Measurements from ENCODE around the gene SOAT1. TPM values are rescaled to one million over a fixed set of nuclear protein-coding genes. Genes with fewer than 3 reads are reported as not detected.
"Not testable (repeated sequence)": the region's sequence is repeated elsewhere in the genome, so short reads cannot be mapped to it uniquely, and the experiment has no call there.

The SOAT1 gene
- total RNA-seq, 4 donors from 2014 or later = 7.5 to 12.4 (median 10.4) TPM

- H3K9me3 ChIP-seq = no peaks in the 10 kb centered on the region
- H3K27ac ChIP-seq = no peak overlapping the region
- H3K27me3 ChIP-seq = no peaks in the 10 kb centered on the region
- DNase-seq = no peak
- H3K4me1 ChIP-seq = no peaks in the 10 kb centered on the region
- no peak overlapping the region for H3K4me3 ChIP-seq
- TF ChIP-seq, protein P1, sequence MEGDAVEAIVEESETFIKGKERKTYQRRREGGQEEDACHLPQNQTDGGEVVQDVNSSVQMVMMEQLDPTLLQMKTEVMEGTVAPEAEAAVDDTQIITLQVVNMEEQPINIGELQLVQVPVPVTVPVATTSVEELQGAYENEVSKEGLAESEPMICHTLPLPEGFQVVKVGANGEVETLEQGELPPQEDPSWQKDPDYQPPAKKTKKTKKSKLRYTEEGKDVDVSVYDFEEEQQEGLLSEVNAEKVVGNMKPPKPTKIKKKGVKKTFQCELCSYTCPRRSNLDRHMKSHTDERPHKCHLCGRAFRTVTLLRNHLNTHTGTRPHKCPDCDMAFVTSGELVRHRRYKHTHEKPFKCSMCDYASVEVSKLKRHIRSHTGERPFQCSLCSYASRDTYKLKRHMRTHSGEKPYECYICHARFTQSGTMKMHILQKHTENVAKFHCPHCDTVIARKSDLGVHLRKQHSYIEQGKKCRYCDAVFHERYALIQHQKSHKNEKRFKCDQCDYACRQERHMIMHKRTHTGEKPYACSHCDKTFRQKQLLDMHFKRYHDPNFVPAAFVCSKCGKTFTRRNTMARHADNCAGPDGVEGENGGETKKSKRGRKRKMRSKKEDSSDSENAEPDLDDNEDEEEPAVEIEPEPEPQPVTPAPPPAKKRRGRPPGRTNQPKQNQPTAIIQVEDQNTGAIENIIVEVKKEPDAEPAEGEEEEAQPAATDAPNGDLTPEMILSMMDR (IDR thresholded peaks at IDR 0.05) = no peak
- TF ChIP-seq POLR2A (IDR thresholded peaks at IDR 0.05) = no peak
- no peaks in the 10 kb centered on the region for H3K36me3 ChIP-seq
Observed at GRCh38 chr1:179393721-179394120, 100.1 kb downstream of the SOAT1 start.

- H3K36me3 ChIP-seq, H3K9me3 ChIP-seq, H3K4me1 ChIP-seq, H3K27ac ChIP-seq, DNase-seq, H3K4me3 ChIP-seq, H3K27me3 ChIP-seq: not testable (repeated sequence)
Observed at GRCh38 chr1:179399399-179399798, 105.8 kb downstream of the SOAT1 start.

Small RNAs within 50 kb of the gene (small RNA-seq; reads per million reads assigned to genes)
- 0 reads per million in 2 donors for gene AL512326.2

Other genes with a start within 250 kb of the SOAT1 start
- 10 to 100 TPM; 19.2 to 42.9 (median 33.9) TPM for gene TOR3A, start 211.7 kb upstream of the SOAT1 start, total RNA-seq
- 10 to 100 TPM in 3 of 4 donors, 1 to 10 TPM in 1; 9.6 to 25.6 (median 12.1) TPM for gene ABL2, start 64.1 kb upstream of the SOAT1 start, total RNA-seq
- gene AXDND1, start 72.2 kb downstream of the SOAT1 start, total RNA-seq = under 1 TPM in 2 of 4 donors, not detected in 2; 0.35 to 0.94 TPM